Thoracic aorta (tissue), 2 donors: ENCODE data around the gene ATG3. TPM values are rescaled to one million over a fixed set of nuclear protein-coding genes. Genes with fewer than 3 reads are reported as not detected.
"Not testable (repeated sequence)": the region's sequence is repeated elsewhere in the genome, so short reads cannot be mapped to it uniquely, and the experiment has no call there.

Experiments
- ATAC-seq: fragments of 150-250 bp; one replicate; pipeline ENCODE4 v1.8.0; 2017; ENCODE audit warnings: low read depth; ENCODE audit not compliant: insufficient number of reproducible peaks, low FRiP score
- DNase-seq: peaks from one replicate; pipeline ENCODE4 v3.0.0-alpha.2; 2020; ENCODE audit warnings: low spot score
- H3K27ac ChIP-seq, 2 donors: fragments of 200-600 bp; sonication (generic); 1 replicate in 1 of 2; 2 replicates in 1 of 2; pipeline ENCODE4 v1.5.1; 2016; ENCODE audit warnings: mild to moderate bottlenecking in 2 of 2, moderate library complexity in 2 of 2
- H3K27me3 ChIP-seq: fragments of 200-600 bp; sonication (generic); replicated peaks from 2 replicates; pipeline ENCODE4 v1.6.0; 2016; ENCODE audit warnings: mild to moderate bottlenecking; ENCODE audit not compliant: insufficient read depth
- H3K36me3 ChIP-seq: fragments of 200-600 bp; sonication (generic); one replicate; pipeline ENCODE4 v1.5.1; 2016
- H3K4me1 ChIP-seq, 2 donors: fragments of 200-600 bp; sonication (generic); 1 replicate in 1 of 2; 2 replicates in 1 of 2; pipeline versions ENCODE4 v1.5.1 to v1.6.0; 2016; ENCODE audit warnings: low read depth in 2 of 2, mild to moderate bottlenecking in 1 of 2; ENCODE audit not compliant: control insufficient read depth in 1 of 2
- H3K4me3 ChIP-seq: fragments of 200-600 bp; sonication (generic); 2 replicates; pipeline ENCODE4 v1.5.1; 2016; ENCODE audit warnings: mild to moderate bottlenecking
- H3K9me3 ChIP-seq: fragments of 200-600 bp; sonication (generic); 2 replicates; pipeline ENCODE4 v1.5.1; 2016
- CTCF ChIP-seq: fragments of 200-600 bp; sonication (generic); IDR thresholded peaks from one replicate; pipeline ENCODE4 v1.5.1; 2019; ENCODE audit warnings: antibody characterized with exemption
- total RNA-seq, 2 donors: library from RNA; depleted of rRNA; stranded (reverse); fragments of >200 nt; gene quantifications; one replicate each; pipeline versions ENCODE4 v1.1.0 to v1.2.3, GENCODE V29; 2016

The ATG3 gene
- total RNA-seq, 2 donors from 2014 or later: 37.5 to 52.6 TPM

- Histone ChIP-seq H3K4me1 (no peaks in the 10 kb centered on the region), H3K4me3 (no peak overlapping the region), H3K27ac (no peak overlapping the region), H3K36me3 (no peaks in the 10 kb centered on the region), H3K9me3 (no peaks in the 10 kb centered on the region), H3K27me3 (no peaks in the 10 kb centered on the region)
- ATAC-seq (no peak), DNase-seq (no peak)
- no peak for TF ChIP-seq CTCF
Measured at GRCh38 chr3:112496366-112497067, 65.2 kb downstream of the ATG3 start.

GRCh38 chr3:112494448-112494767 lies 67.4 kb downstream of the ATG3 start:
- not testable (repeated sequence) for DNase-seq, ATAC-seq, H3K27ac ChIP-seq

GRCh38 chr3:112492124-112492523 lies 69.6 kb downstream of the ATG3 start:
- ATAC-seq (no peak), DNase-seq (no peak)
- no peak overlapping the region for H3K4me3 ChIP-seq
- H3K9me3 ChIP-seq: no peaks in the 10 kb centered on the region
- H3K36me3 ChIP-seq: no peaks in the 10 kb centered on the region
- no peak overlapping the region for H3K27ac ChIP-seq
- H3K27me3 ChIP-seq: no peaks in the 10 kb centered on the region
- H3K4me1 ChIP-seq: no peaks in the 10 kb centered on the region
- TF ChIP-seq CTCF: no peak

More at GRCh38 chr3:112494448-112494767, 67.4 kb downstream of the ATG3 start:
- H3K27me3 ChIP-seq, H3K4me1 ChIP-seq, H3K9me3 ChIP-seq, H3K36me3 ChIP-seq, H3K4me3 ChIP-seq: not testable (repeated sequence)

GRCh38 chr3:112491373-112491772 lies 70.4 kb downstream of the ATG3 start:
- H3K9me3 ChIP-seq: no peaks in the 10 kb centered on the region
- DNase-seq (no peak), ATAC-seq (no peak)
- no peaks in the 10 kb centered on the region for H3K4me1 ChIP-seq
- no peak overlapping the region for H3K27ac ChIP-seq
- H3K4me3 ChIP-seq: no peak overlapping the region
- H3K27me3 ChIP-seq: no peaks in the 10 kb centered on the region
- no peak for TF ChIP-seq CTCF
- H3K36me3 ChIP-seq: no peaks in the 10 kb centered on the region

GRCh38 chr3:112489674-112490479 lies 71.9 kb downstream of the ATG3 start:
- Histone ChIP-seq H3K27me3 (no peaks in the 10 kb centered on the region), H3K9me3 (no peaks in the 10 kb centered on the region), H3K27ac (no peak overlapping the region), H3K4me1 (no peaks in the 10 kb centered on the region), H3K4me3 (no peak overlapping the region), H3K36me3 (no peaks in the 10 kb centered on the region)
- no peak for TF ChIP-seq CTCF
- no peak for ATAC-seq
- DNase-seq: no peak
